Neutrophil (primary cell): Measurements from ENCODE around the gene CSNK1D.
"Not testable (repeated sequence)": the region's sequence is repeated elsewhere in the genome, so short reads cannot be mapped to it uniquely, and the experiment has no call there.

ENCODE experiments used
- H3K27ac ChIP-seq: fragments of 200-600 bp; sonication (generic); 2 replicates; pipeline ENCODE4 v1.5.1; 2016; ENCODE audit warnings: mild to moderate bottlenecking, moderate library complexity
- H3K27me3 ChIP-seq: fragments of 200-600 bp; sonication (generic); 2 replicates; pipeline ENCODE4 v1.6.0; 2016; ENCODE audit warnings: mild to moderate bottlenecking
- H3K36me3 ChIP-seq: fragments of 200-600 bp; sonication (generic); 2 replicates; pipeline ENCODE4 v1.5.1; 2017
- H3K4me1 ChIP-seq, 2 experiments: fragments of 200-600 bp in 1 of 2; sonication (generic) in 1 of 2; 1 replicate in 1 of 2; 2 replicates in 1 of 2; pipeline versions ENCODE4 v1.5.1 to v1.6.1; 2013 to 2016; ENCODE audit warnings: low read depth in 1 of 2, low read length in 1 of 2, mild to moderate bottlenecking in 1 of 2, moderate library complexity in 1 of 2; ENCODE audit not compliant: control insufficient read depth in 1 of 2, insufficient read depth in 1 of 2
- H3K4me3 ChIP-seq, 2 experiments: fragments of 200-600 bp in 1 of 2; sonication (generic) in 1 of 2; 1 replicate in 1 of 2; 2 replicates in 1 of 2; pipeline ENCODE4 v1.5.1; 2013 to 2016; ENCODE audit warnings: low read depth in 1 of 2, low read length in 1 of 2, mild to moderate bottlenecking in 1 of 2, moderate library complexity in 1 of 2
- H3K9me3 ChIP-seq: fragments of 200-600 bp; sonication (generic); 2 replicates; pipeline ENCODE4 v1.5.1; 2016
- TF ChIP-seq, protein P1 (sequence below): fragments of 200-600 bp; sonication (generic); IDR thresholded peaks from 2 replicates; pipeline ENCODE4 v1.5.1; 2016; ENCODE audit warnings: antibody characterized with exemption

The CSNK1D gene

DNA sequence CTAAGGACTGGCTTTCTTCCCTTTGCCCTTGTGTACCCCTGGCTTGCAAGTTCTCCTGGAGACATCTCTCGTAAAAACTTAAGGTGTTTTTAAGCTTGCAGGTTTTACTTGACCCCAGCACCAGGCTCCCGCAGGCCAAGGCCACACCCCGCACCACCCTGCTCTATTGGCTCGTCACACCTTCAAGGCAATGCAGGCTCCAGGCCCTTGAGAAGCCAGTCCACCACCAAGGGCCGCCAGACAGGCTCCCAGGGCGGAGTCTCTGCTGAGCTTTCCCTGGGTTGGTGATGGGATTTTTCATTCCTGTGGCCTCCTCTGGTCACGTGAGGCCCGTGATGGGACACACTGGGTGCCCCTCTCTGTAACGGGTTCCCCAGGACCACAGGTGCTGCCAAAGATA, 9.9 kb downstream of the CSNK1D start:
- TF ChIP-seq, protein P1, sequence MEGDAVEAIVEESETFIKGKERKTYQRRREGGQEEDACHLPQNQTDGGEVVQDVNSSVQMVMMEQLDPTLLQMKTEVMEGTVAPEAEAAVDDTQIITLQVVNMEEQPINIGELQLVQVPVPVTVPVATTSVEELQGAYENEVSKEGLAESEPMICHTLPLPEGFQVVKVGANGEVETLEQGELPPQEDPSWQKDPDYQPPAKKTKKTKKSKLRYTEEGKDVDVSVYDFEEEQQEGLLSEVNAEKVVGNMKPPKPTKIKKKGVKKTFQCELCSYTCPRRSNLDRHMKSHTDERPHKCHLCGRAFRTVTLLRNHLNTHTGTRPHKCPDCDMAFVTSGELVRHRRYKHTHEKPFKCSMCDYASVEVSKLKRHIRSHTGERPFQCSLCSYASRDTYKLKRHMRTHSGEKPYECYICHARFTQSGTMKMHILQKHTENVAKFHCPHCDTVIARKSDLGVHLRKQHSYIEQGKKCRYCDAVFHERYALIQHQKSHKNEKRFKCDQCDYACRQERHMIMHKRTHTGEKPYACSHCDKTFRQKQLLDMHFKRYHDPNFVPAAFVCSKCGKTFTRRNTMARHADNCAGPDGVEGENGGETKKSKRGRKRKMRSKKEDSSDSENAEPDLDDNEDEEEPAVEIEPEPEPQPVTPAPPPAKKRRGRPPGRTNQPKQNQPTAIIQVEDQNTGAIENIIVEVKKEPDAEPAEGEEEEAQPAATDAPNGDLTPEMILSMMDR = no peak
- Histone ChIP-seq H3K27ac (peak overlapping the region; percentile 57), H3K4me3 (no peak overlapping the region), H3K36me3 (peaks cover 100% of the 10 kb centered on the region), H3K9me3 (no peaks in the 10 kb centered on the region), H3K4me1 (peaks cover 12 to 21% of the 10 kb centered on the region in 2 experiments), H3K27me3 (no peaks in the 10 kb centered on the region)

- Histone ChIP-seq H3K36me3 (peaks cover 98% of the 10 kb centered on the region), H3K27ac (peak overlapping the region; percentile 57), H3K4me3 (no peak overlapping the region), H3K4me1 (peaks cover 5 to 8% of the 10 kb centered on the region in 2 experiments), H3K9me3 (no peaks in the 10 kb centered on the region), H3K27me3 (no peaks in the 10 kb centered on the region)
- TF ChIP-seq, protein P1 = no peak
Observed at GRCh38 chr17:82262344-82262743, 11.2 kb downstream of the CSNK1D start.

- H3K4me3 ChIP-seq, H3K4me1 ChIP-seq, H3K27me3 ChIP-seq, H3K9me3 ChIP-seq: not testable (repeated sequence)
- H3K36me3 ChIP-seq = peaks cover 97% of the 10 kb centered on the region
- peak overlapping the region; percentile 48 for H3K27ac ChIP-seq
Observed at GRCh38 chr17:82259972-82260961, 13.2 kb downstream of the CSNK1D start.

GRCh38 chr17:82258555-82258954, 14.9 kb downstream of the CSNK1D start:
- Histone ChIP-seq H3K9me3 (no peaks in the 10 kb centered on the region), H3K27me3 (no peaks in the 10 kb centered on the region), H3K4me3 (no peak overlapping the region), H3K4me1 (peaks cover 0 to 4% of the 10 kb centered on the region in 2 experiments), H3K27ac (peak overlapping the region; percentile 48), H3K36me3 (peaks cover 97% of the 10 kb centered on the region)
- TF ChIP-seq, protein P1 = no peak

GRCh38 chr17:82257473-82257872, 16.0 kb downstream of the CSNK1D start:
- Histone ChIP-seq H3K27me3 (no peaks in the 10 kb centered on the region), H3K4me1 (peaks cover 0 to 4% of the 10 kb centered on the region in 2 experiments), H3K36me3 (peaks cover 97% of the 10 kb centered on the region), H3K4me3 (no peak overlapping the region), H3K9me3 (no peaks in the 10 kb centered on the region), H3K27ac (peak overlapping the region; percentile 31)
- TF ChIP-seq, protein P1 = no peak

DNA sequence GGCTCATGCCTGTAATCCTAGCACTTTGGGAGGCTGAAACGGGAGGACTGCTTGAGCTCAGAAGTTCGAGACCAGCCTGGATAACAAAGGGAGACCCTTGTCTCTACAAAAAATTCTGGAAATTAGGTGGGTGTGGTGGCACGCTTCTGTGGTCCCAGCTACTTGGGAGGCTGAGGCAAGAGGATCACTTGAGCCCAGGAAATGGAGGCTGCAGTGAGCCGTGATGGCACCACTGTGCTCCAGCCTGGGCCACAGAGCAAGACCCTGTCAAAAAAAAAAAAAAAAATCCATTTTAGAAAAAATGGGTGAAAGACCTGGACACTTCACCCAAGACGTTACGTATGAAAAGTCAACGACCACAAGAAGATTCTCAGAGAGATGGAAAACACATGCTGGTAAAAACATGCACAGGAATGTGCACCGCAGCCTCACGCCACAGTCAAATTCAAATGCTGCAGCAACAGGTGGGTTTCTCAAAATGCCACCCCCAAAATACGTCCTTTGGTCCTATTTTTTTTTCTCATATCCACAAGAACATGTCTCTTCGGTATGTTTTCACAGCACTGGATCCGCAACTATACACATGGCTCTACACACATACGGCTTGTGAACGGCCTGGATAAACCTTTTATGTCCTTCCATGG, 17.1 kb downstream of the CSNK1D start:
- H3K9me3 ChIP-seq = no peaks in the 10 kb centered on the region
- H3K36me3 ChIP-seq = peaks cover 97% of the 10 kb centered on the region
- H3K4me1 ChIP-seq = no peaks in the 10 kb centered on the region
- H3K27me3 ChIP-seq = no peaks in the 10 kb centered on the region
- TF ChIP-seq, protein P1 = no peak
- H3K4me3 ChIP-seq = no peak overlapping the region
- no peak overlapping the region for H3K27ac ChIP-seq
